ENCODE measurements around the gene RIMBP3B.
"Not testable (repeated sequence)": the region's sequence is repeated elsewhere in the genome, so short reads cannot be mapped to it uniquely, and the experiment has no call there.

RIMBP3B gene

DNA sequence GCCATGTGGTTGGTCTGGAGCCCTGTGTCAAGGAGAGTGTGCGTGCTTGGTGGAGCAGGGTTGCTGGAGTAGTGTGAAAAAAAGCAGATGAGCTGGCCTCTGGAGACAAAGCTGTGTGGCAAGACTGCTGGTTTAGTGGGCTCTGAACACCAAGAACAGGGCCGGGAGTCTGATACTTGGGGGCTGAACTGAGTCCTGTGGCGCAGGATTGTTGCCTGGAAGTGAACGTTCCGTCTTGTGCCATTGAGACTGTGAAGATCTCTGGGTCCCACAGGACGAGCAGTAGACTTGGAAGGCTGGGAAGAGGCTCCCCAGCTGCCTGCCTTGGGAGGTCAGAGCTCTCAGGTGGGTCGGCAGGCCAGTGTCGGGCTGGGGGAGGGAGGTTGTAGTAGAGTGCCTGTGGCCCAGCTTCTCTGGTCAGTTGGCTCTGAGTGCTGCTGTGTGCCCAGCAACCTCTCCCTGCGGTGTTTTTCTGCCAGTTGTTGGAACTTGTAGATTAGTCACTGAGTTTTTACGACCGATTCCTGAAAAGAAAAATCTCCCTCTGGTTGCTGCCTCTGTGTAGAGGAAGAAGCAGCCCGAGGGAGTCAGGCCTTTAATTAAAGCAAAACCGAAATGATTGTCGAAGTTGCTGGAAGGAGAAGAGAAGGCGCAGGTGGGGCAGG lies 35.6 kb downstream of the RIMBP3B start:
- DNase-seq: not testable (repeated sequence)

DNA sequence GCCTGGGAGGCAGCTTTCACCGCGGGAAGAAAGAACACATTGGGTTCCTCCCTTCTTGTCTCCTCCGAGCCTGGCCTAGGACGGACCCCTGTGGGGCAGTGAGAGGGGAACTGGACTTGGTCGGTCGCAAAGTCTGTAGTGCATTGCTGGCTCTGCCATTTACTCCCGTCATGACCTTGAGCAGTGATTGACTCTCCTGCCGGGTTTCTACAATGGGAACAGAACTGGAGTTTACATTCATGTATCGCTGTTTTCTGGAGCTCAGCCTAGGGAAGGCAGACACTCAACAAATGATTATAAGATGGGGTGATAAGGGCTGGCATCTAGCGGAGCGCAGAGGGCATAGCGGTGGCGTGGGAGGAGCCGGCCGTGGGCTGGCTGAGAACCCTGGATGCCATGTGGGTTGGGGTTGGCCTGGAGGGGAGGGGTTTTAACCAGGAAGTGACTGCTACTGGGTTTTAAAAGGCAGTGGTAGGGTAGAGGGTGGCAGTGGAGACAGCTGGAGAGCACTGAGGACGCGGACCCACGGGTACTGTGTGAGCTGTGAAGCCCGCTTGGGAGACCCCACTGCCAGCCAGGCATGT lies 36.7 kb downstream of the RIMBP3B start:
- DNase-seq: not testable (repeated sequence)

DNA sequence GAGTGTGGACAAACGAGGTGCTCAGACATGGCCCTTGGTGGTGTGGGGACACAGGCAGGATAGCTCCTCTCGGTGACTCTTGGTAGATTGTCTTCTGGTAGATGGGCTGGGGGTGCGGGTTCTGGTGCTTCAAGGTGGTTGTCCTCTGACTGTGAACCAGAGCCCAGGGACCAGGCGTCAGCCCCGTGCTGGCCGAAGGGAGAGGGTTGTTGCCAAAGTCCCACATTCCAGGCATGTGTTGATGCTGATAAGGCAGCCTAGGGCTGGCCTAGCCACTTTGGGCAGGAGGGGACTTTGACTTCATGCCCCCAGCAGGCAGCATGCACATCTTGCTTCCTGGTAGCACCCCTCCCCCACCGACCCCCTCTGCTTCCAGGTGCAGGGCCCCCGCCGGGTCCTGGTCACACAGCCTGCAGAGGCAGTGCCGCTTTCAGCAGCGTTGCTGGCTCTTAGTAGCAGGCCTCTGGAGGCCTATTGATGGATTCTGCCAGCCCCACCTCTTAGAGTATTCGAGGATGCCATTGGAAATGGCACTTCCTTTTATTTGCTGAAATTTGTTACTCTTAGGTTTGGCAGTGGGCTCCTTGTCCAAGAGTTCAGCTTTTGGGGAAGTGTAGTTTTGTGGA lies 40.6 kb downstream of the RIMBP3B start:
- not testable (repeated sequence) for DNase-seq

DNA sequence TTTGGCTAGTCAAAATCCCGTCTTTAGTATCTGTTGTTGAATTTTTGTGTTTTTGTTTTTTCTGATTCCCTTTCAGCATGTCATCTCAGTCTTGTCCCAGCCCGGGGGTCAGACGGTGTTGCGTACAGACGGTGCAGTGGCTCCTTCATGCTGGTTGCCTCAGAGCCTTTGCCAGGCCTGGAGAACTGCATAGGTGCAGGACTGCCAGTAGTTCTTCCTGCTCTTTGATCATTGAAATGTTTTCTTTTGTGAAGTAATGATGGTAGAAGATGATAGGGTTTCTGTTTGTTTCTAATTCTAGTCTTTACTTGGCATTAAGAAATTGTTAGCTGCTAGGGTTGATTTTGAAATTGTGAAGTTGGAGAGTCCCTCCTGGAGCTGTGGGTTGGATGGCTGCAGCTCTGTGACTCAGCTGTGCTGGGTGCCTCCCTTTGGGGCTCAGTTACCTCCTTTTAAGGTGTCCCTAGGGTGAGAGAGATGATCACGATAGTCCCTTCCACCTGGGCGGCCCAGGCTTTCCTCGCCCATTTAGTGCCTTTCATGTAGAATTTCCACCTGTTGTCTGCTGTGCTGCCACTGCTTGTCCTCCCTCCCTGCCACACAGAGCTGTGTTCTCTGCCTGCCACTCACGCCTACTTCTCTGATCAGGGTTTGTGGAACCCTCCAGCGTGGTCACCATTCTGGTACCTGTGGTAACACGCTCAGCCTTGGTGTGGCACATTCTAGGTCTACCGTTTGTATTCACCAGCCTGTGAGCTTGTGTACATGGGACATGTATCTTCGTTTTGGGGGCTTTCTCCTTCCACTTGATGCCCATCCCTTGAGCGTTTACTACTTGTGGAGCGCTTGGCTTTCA lies 51.1 kb downstream of the RIMBP3B start:
- DNase-seq: not testable (repeated sequence)

DNA sequence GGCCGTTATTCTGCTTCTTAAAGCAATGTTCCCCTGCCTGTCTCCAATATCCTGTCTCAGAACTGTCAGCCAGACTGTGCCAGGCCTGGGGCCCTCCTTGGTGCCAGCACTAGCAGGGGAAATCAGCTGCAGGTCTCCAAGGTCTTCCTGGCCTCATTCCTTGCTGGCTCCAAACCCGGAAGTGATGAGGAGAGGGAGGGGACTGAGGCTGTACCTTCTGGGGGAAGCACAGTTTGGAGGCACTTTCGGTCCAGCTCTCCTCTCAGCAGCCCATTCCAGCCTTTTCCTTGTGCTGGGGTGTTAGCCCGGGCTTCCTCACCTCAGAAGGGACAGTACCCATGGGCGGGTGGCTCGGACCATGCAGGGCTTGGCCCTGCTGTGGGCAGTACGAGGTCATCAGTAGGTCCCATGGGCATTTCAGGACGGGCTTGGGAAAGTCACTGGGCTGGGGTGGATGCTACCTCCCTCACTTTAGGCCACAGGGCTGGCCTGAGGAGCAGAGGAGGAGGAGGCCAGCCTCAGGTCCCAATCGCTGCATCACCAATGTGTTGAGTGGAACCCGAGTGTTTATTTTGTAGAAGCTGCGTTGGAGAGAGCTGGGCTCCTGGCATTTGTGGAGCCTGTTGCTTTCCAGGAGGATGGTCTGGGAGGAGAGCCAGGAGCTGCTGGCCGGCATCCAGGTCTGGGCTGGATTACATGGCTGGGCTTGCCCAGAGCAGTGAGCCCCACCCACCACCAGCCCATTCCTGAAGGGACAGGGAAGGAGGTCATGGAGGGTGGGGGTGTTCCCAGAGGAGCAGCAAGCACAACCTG lies 52.7 kb downstream of the RIMBP3B start:
- not testable (repeated sequence) for DNase-seq

DNA sequence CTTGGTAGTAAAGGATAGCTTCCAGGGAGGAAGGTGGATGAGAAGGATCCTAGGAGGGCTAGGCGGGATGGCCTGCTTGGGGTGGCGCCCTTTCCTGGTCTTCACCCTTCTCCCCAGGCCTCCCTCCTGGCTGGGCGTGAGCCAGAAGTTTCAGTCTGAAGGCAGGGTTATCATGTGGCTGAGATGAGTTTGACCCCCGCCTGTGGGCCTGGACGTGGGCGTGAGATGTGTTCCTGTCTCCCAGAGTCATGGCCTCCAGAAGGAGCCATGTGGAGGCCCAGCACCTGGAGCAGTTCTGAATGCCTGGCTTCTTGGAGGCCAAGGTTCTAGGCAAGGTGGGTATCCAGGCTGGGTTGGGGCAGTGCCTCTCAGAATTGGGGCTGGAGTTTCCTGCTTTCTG lies 54.5 kb downstream of the RIMBP3B start:
- DNase-seq: not testable (repeated sequence)
